Mucosa of descending colon (tissue), 3 donors: ENCODE measurements around the gene ANKRD44. TPM values are rescaled to one million over a fixed set of nuclear protein-coding genes. Genes with fewer than 3 reads are reported as not detected.
"Not testable (repeated sequence)": the region's sequence is repeated elsewhere in the genome, so short reads cannot be mapped to it uniquely, and the experiment has no call there.

Experiments used
- ATAC-seq: fragments of 200-7000 bp; cut with Tn5 transposase; one replicate; pipeline ENCODE4 v1.9.1; 2020; ENCODE audit warnings: mild to moderate bottlenecking, moderate library complexity
- DNase-seq, 3 donors: peaks; one replicate each; pipeline ENCODE4 v3.0.0-alpha.2; 2020
- H3K36me3 ChIP-seq: fragments of 200-600 bp; one replicate; pipeline ENCODE4 v1.8.0; 2021; ENCODE audit warnings: low read depth, mild to moderate bottlenecking
- H3K4me1 ChIP-seq: fragments of 200-600 bp; one replicate; pipeline ENCODE4 v1.8.0; 2021; ENCODE audit warnings: low read depth, mild to moderate bottlenecking
- H3K4me3 ChIP-seq: fragments of 200-600 bp; one replicate; pipeline ENCODE4 v1.8.0; 2021; ENCODE audit warnings: mild to moderate bottlenecking
- H3K9me3 ChIP-seq: fragments of 200-600 bp; one replicate; pipeline ENCODE4 v1.8.0; 2021; ENCODE audit warnings: mild to moderate bottlenecking
- CTCF ChIP-seq: fragments of 200-600 bp; IDR thresholded peaks from one replicate; pipeline ENCODE4 v1.8.0; 2022; ENCODE audit warnings: antibody characterized with exemption, mild to moderate bottlenecking
- intact Hi-C, 2 donors: fragments of 100-400 bp; cut with DNase I in 1 of 2; cut with micrococcal nuclease in 1 of 2; formaldehyde crosslinking; loops; one replicate each; pipeline versions ENCODE4 v1.11.0 to v1.11.1; 2022; cut with DNase I, micrococcal nuclease
- total RNA-seq, 3 donors: library from RNA; stranded (reverse); fragmentation: NEBNext Ultra II Directional in 2 of 3; extraction: Animal tissue kit (Norgen Biotek cat#: 25700) in 2 of 3; gene quantifications; one replicate each; pipeline versions ENCODE4 v1.2.1 to v1.2.4, GENCODE V29; 2021 to 2023
- donor health status: DM: no; HTN: no; CAD: no; lungs with moderate emphysema.
- donor health status: DM: no; HTN: no; CAD: no.
- donor health status: DM: no; HTN: yes; CAD: no.

The ANKRD44 gene
- total RNA-seq, 3 donors from 2014 or later = 9.7 to 25.7 (median 13.7) TPM

- ATAC-seq = no peak
- intact Hi-C loops = no loop called here
- Histone ChIP-seq H3K4me3 (no peak overlapping the region), H3K36me3 (no peaks in the 10 kb centered on the region), H3K4me1 (no peaks in the 10 kb centered on the region), H3K9me3 (no peaks in the 10 kb centered on the region)
- no peak for DNase-seq
- no peak for TF ChIP-seq CTCF
Measured at GRCh38 chr2:197013098-197013497, 297.5 kb downstream of the ANKRD44 start.

GRCh38 chr2:197011801-197012641 is 298.6 kb downstream of the ANKRD44 start:
- intact Hi-C loops = no loop called here
- ATAC-seq (peak; percentile 84), DNase-seq (peak in 1 of 3 donors; percentile 34)
- H3K4me1 ChIP-seq = no peaks in the 10 kb centered on the region
- no peaks in the 10 kb centered on the region for H3K9me3 ChIP-seq
- no peaks in the 10 kb centered on the region for H3K36me3 ChIP-seq
- TF ChIP-seq CTCF = peak; percentile 56
- H3K4me3 ChIP-seq = no peak overlapping the region

- intact Hi-C loops = no loop called here
- no peak for ATAC-seq
Measured at GRCh38 chr2:197011021-197011417, 299.6 kb downstream of the ANKRD44 start.

GRCh38 chr2:197010200-197011020 is 300.2 kb downstream of the ANKRD44 start:
- Histone ChIP-seq H3K9me3 (no peaks in the 10 kb centered on the region), H3K36me3 (no peaks in the 10 kb centered on the region), H3K4me1 (peaks cover 5% of the 10 kb centered on the region), H3K4me3 (no peak overlapping the region)
- DNase-seq (no peak), ATAC-seq (no peak)
- intact Hi-C loops = no loop called here
- no peak for TF ChIP-seq CTCF

More at GRCh38 chr2:197011021-197011417, 299.6 kb downstream of the ANKRD44 start:
- H3K4me1 ChIP-seq = no peaks in the 10 kb centered on the region
- TF ChIP-seq CTCF = no peak
- H3K4me3 ChIP-seq = no peak overlapping the region
- no peaks in the 10 kb centered on the region for H3K36me3 ChIP-seq
- no peak for DNase-seq
- no peaks in the 10 kb centered on the region for H3K9me3 ChIP-seq

- H3K4me1 ChIP-seq, H3K9me3 ChIP-seq, DNase-seq, intact Hi-C loops, ATAC-seq, H3K4me3 ChIP-seq, H3K36me3 ChIP-seq: not testable (repeated sequence)
Measured at GRCh38 chr2:197008741-197009341, 301.7 kb downstream of the ANKRD44 start.
